Upper lobe of left lung (tissue), 6 donors: ENCODE measurements around the gene MTG1. TPM values are rescaled to one million over a fixed set of nuclear protein-coding genes. Genes with fewer than 3 reads are reported as not detected.
"Not testable (repeated sequence)": the region's sequence is repeated elsewhere in the genome, so short reads cannot be mapped to it uniquely, and the experiment has no call there.

Experiments used
- ATAC-seq, 2 donors: fragments of 200-7000 bp; cut with Tn5 transposase; one replicate each; pipeline ENCODE4 v1.9.1; 2022; ENCODE audit warnings: mild to moderate bottlenecking in 2 of 2, moderate library complexity in 2 of 2; ENCODE audit not compliant: low FRiP score in 2 of 2
- DNase-seq, 2 donors: peaks; one replicate each; pipeline ENCODE4 v3.0.0-alpha.2; 2019 to 2020
- H3K27ac ChIP-seq, 4 donors: fragments of 200-600 bp; sonication (generic); one replicate each; pipeline ENCODE4 v1.5.1; 2016 to 2019
- H3K27me3 ChIP-seq, 4 donors: fragments of 200-600 bp; sonication (generic); one replicate each; pipeline ENCODE4 v1.5.1; 2017 to 2019
- H3K36me3 ChIP-seq, 4 donors: fragments of 200-600 bp; sonication (generic); one replicate each; pipeline ENCODE4 v1.5.1; 2016 to 2019
- H3K4me1 ChIP-seq, 4 donors: fragments of 200-600 bp; sonication (generic); one replicate each; pipeline ENCODE4 v1.5.1; 2018 to 2019
- H3K4me3 ChIP-seq, 4 donors: fragments of 200-600 bp; sonication (generic); one replicate each; pipeline ENCODE4 v1.5.1; 2017 to 2019; ENCODE audit warnings: mild to moderate bottlenecking in 2 of 4, moderate library complexity in 1 of 4
- H3K9me3 ChIP-seq, 4 donors: fragments of 200-600 bp; sonication (generic); one replicate each; pipeline ENCODE4 v1.5.1; 2018 to 2019
- CTCF ChIP-seq, 6 experiments: fragments of 450-650 bp in 4 of 6; fragments of 200-600 bp in 2 of 6; sonication (generic) in 2 of 6; IDR thresholded peaks; one replicate each; pipeline ENCODE4 v1.5.1; 2016 to 2019; ENCODE audit warnings: antibody characterized with exemption in 6 of 6
- EP300 ChIP-seq, 4 donors: sonication (generic); formaldehyde crosslinking; IDR thresholded peaks; one replicate each; pipeline ENCODE4 v1.5.1; 2017; ENCODE audit warnings: antibody characterized with exemption in 4 of 4, control low read depth in 2 of 4
- POLR2A ChIP-seq, 4 donors: fragments of 450-650 bp; IDR thresholded peaks; one replicate each; pipeline ENCODE4 v1.5.1; 2016 to 2017; ENCODE audit warnings: antibody characterized with exemption in 4 of 4, mild to moderate bottlenecking in 2 of 4
- POLR2AphosphoS5 ChIP-seq, 2 donors: sonication (generic); formaldehyde crosslinking; IDR thresholded peaks; one replicate each; pipeline ENCODE4 v1.5.1; 2017; ENCODE audit warnings: antibody characterized with exemption in 2 of 2
- WGBS, 2 donors: methylation state at CpG; one replicate each; pipeline ENCODE4 v1.1.5; 2017 to 2018; 5-methylcytosine and 5-hydroxymethylcytosine counted together
- total RNA-seq, 6 donors: library from RNA; depleted of rRNA in 4 of 6; stranded (reverse); fragments of >200 nt in 4 of 6; gene quantifications; one replicate each; pipeline versions ENCODE4 v1.1.0 to v1.2.1, GENCODE V29; 2016 to 2021
- donor health status: DM: no; HTN: no; CAD: no; lungs with moderate emphysema.
- donor health status: DM: no; HTN: yes; CAD: no; lungs with severe emphysema.

MTG1 gene
- total RNA-seq, 6 donors from 2014 or later: 21.0 to 155 (median 40.8) TPM

- H3K4me1 ChIP-seq: no peaks in the 10 kb centered on the region
- H3K27ac ChIP-seq: no peak overlapping the region
- 41 to 56% methylated on average over 32 to 53 of the region's 55 CpGs for WGBS, 2 donors
- no peak overlapping the region for H3K4me3 ChIP-seq
- DNase-seq (peak in 1 of 2 donors; percentile 79), ATAC-seq (no peak)
- H3K27me3 ChIP-seq: no peaks in the 10 kb centered on the region
- TF ChIP-seq POLR2A (IDR thresholded peaks at IDR 0.05): no peak
- no peak for TF ChIP-seq CTCF (IDR thresholded peaks at IDR 0.05)
- TF ChIP-seq EP300 (IDR thresholded peaks at IDR 0.05): no peak
- no peak for TF ChIP-seq POLR2AphosphoS5 (IDR thresholded peaks at IDR 0.05)
- H3K9me3 ChIP-seq: no peaks in the 10 kb centered on the region
- no peaks in the 10 kb centered on the region for H3K36me3 ChIP-seq
These were observed 71.4 kb downstream of the MTG1 start for GRCh38 chr10:133465191-133465949.

GRCh38 chr10:133465950-133466474 is 72.1 kb downstream of the MTG1 start:
- Histone ChIP-seq H3K9me3 (no peaks in the 10 kb centered on the region), H3K4me3 (no peak overlapping the region), H3K27ac (no peak overlapping the region), H3K4me1 (no peaks in the 10 kb centered on the region), H3K27me3 (no peaks in the 10 kb centered on the region), H3K36me3 (no peaks in the 10 kb centered on the region)
- ATAC-seq (no peak), DNase-seq (peak in 1 of 2 donors; percentile 41)
- 89 to 95% methylated on average over 1 to 7 of the region's 7 CpGs for WGBS, 2 donors
- no peak for TF ChIP-seq POLR2A (IDR thresholded peaks at IDR 0.05)
- no peak for TF ChIP-seq POLR2AphosphoS5 (IDR thresholded peaks at IDR 0.05)
- TF ChIP-seq EP300 (IDR thresholded peaks at IDR 0.05): no peak
- no peak for TF ChIP-seq CTCF (IDR thresholded peaks at IDR 0.05)

GRCh38 chr10:133466683-133467275 is 72.8 kb downstream of the MTG1 start:
- Histone ChIP-seq H3K36me3 (no peaks in the 10 kb centered on the region), H3K27ac (no peak overlapping the region), H3K4me3 (no peak overlapping the region), H3K27me3 (no peaks in the 10 kb centered on the region), H3K9me3 (no peaks in the 10 kb centered on the region), H3K4me1 (no peaks in the 10 kb centered on the region)
- TF ChIP-seq POLR2A (IDR thresholded peaks at IDR 0.05): no peak
- no peak for TF ChIP-seq CTCF (IDR thresholded peaks at IDR 0.05)
- no peak for TF ChIP-seq EP300 (IDR thresholded peaks at IDR 0.05)
- TF ChIP-seq POLR2AphosphoS5 (IDR thresholded peaks at IDR 0.05): no peak
- ATAC-seq: no peak
- 83 to 94% methylated on average over 5 to 7 of the region's 7 CpGs for WGBS, 2 donors
- no peak for DNase-seq

- Histone ChIP-seq H3K4me1 (no peaks in the 10 kb centered on the region), H3K36me3 (no peaks in the 10 kb centered on the region), H3K4me3 (no peak overlapping the region), H3K9me3 (no peaks in the 10 kb centered on the region), H3K27me3 (no peaks in the 10 kb centered on the region), H3K27ac (no peak overlapping the region)
- ATAC-seq: no peak
- TF ChIP-seq POLR2A (IDR thresholded peaks at IDR 0.05) (no peak), CTCF (IDR thresholded peaks at IDR 0.05) (no peak), POLR2AphosphoS5 (IDR thresholded peaks at IDR 0.05) (no peak), EP300 (IDR thresholded peaks at IDR 0.05) (no peak)
- DNase-seq: peak in 1 of 2 donors; percentile 25
- 89 to 94% methylated on average over 13 to 17 of the region's 17 CpGs for WGBS, 2 donors
These were observed 73.4 kb downstream of the MTG1 start for GRCh38 chr10:133467286-133467911.

GRCh38 chr10:133469205-133469604 is 75.2 kb downstream of the MTG1 start:
- not testable (repeated sequence) for DNase-seq, H3K4me1 ChIP-seq, H3K9me3 ChIP-seq, H3K4me3 ChIP-seq, ATAC-seq, H3K36me3 ChIP-seq, H3K27ac ChIP-seq, H3K27me3 ChIP-seq
- WGBS, 2 donors: 84 to 86% methylated on average over 3 of the region's 3 CpGs
